A549 (cell line): ENCODE data around the gene NLN.
"Not testable (repeated sequence)": the region's sequence is repeated elsewhere in the genome, so short reads cannot be mapped to it uniquely, and the experiment has no call there.

Experiments
- JUN ChIP-seq, 2 experiments: fragments of >200 bp; sonication (Bioruptor Twin); formaldehyde crosslinking; IDR thresholded peaks; 2 replicates in 1 of 2; 3 replicates in 1 of 2; pipeline ENCODE4 v1.6.1; 2016 to 2017
- TF ChIP-seq, protein P1 (sequence below): fragments of >200 bp; sonication (Bioruptor Twin); formaldehyde crosslinking; IDR thresholded peaks from 3 replicates; pipeline ENCODE4 v1.5.1; 2016

DNA sequence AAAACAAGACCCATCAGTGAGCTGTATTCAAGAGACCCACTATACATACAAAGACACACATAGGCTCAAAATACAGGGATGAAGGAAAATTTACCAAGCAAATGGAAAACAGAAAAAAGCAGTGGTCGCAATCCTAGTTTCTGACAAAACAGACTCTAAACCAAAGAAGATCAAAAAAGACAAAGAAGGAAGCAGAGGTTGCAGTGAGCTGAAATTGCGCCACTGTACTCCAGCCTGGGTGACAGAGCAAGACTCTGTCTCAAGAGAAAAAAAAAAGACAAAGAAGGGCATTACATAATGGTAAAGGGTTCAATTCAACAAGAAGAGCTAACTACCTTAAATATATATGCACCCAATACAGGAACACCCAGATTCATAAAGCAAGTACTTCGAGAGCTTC lies 45.9 kb upstream of the NLN start:
- TF ChIP-seq, protein P1, sequence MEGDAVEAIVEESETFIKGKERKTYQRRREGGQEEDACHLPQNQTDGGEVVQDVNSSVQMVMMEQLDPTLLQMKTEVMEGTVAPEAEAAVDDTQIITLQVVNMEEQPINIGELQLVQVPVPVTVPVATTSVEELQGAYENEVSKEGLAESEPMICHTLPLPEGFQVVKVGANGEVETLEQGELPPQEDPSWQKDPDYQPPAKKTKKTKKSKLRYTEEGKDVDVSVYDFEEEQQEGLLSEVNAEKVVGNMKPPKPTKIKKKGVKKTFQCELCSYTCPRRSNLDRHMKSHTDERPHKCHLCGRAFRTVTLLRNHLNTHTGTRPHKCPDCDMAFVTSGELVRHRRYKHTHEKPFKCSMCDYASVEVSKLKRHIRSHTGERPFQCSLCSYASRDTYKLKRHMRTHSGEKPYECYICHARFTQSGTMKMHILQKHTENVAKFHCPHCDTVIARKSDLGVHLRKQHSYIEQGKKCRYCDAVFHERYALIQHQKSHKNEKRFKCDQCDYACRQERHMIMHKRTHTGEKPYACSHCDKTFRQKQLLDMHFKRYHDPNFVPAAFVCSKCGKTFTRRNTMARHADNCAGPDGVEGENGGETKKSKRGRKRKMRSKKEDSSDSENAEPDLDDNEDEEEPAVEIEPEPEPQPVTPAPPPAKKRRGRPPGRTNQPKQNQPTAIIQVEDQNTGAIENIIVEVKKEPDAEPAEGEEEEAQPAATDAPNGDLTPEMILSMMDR, result not testable (repeated sequence)
- not testable (repeated sequence) for TF ChIP-seq JUN (IDR thresholded peaks at IDR 0.05)
